ENCODE measurements around the gene KMT2B. TPM values are rescaled to one million over a fixed set of nuclear protein-coding genes. Genes with fewer than 3 reads are reported as not detected.
A peak's percentile ranks its signal among the peaks of the same experiment; 100 is the strongest.

The KMT2B gene
- total RNA-seq, 1 experiment from 2014 or later, result 66.6 TPM

GRCh38 chr19:35739275-35740107 is 21.7 kb downstream of the KMT2B start:
- H3K36me3 Mint-ChIP-seq, result peaks cover 26% of the 10 kb centered on the region
- no peaks in the 10 kb centered on the region for H3K27me3 Mint-ChIP-seq (ENCODE audit: low read depth)
- TF ChIP-seq ZNF532 (CRISPR knock-in tag; IDR thresholded peaks at IDR 0.05; ENCODE audit: borderline replicate concordance) (no peak), JAZF1 (CRISPR knock-in tag; IDR thresholded peaks at IDR 0.05) (no peak), OVOL2 (CRISPR knock-in tag; IDR thresholded peaks at IDR 0.05; ENCODE audit: borderline replicate concordance) (no peak), SMAD3 (CRISPR knock-in tag; IDR thresholded peaks at IDR 0.05; ENCODE audit: borderline replicate concordance) (no peak), STAT6 (CRISPR knock-in tag; conservative IDR thresholded peaks at IDR 0.05; ENCODE audit: low read depth) (no peak), MLX (CRISPR knock-in tag; IDR thresholded peaks at IDR 0.05) (0 out of 2 replicates have a peak, but pooled peaks have one; percentile 27)
- CTCF ChIA-PET, result interaction anchor here (0.7 to 1.6 kb wide), 11 partner anchors 9 to 192 kb away, joined by 3 to 25 read pairs (median 6); partner anchors contain the start of gene LIN37
- no peak for ATAC-seq
- POLR2A ChIA-PET, result interaction anchor here (0.8 to 1.3 kb wide), 8 partner anchors 9 to 269 kb away, joined by 3 to 10 read pairs (median 3); partner anchors contain the start of gene SYNE4
- DNase-seq (ENCODE audit: low spot score), result no peak
- peak overlapping the region; percentile 81 for H3K4me3 Mint-ChIP-seq
- H3K9me3 Mint-ChIP-seq, result no peaks in the 10 kb centered on the region
- H3K4me1 Mint-ChIP-seq, result peaks cover 10% of the 10 kb centered on the region
- H3K27ac Mint-ChIP-seq, result no peak overlapping the region; the same call in 1 of the 2 replicates

- TF ChIP-seq ETV6 (CRISPR knock-in tag; IDR thresholded peaks at IDR 0.05) (0 out of 2 replicates have a peak, but pooled peaks have one; percentile 56), ATF1 (CRISPR knock-in tag; IDR thresholded peaks at IDR 0.05) (no peak), MLX (CRISPR knock-in tag; IDR thresholded peaks at IDR 0.05) (no peak), TCF7 (CRISPR knock-in tag; IDR thresholded peaks at IDR 0.05; ENCODE audit: low read depth) (no peak), NFATC4 (CRISPR knock-in tag; IDR thresholded peaks at IDR 0.05) (no peak), OVOL2 (CRISPR knock-in tag; IDR thresholded peaks at IDR 0.05; ENCODE audit: borderline replicate concordance) (no peak), CTCF (IDR thresholded peaks at IDR 0.05) (no peak), ZNF423 (CRISPR knock-in tag; IDR thresholded peaks at IDR 0.05) (peak; percentile 48), ARID4B (CRISPR knock-in tag; IDR thresholded peaks at IDR 0.05; ENCODE audit: borderline replicate concordance) (0 out of 2 replicates have a peak, but pooled peaks have one; percentile 50), MXD4 (CRISPR knock-in tag; IDR thresholded peaks at IDR 0.05; ENCODE audit: borderline replicate concordance) (no peak), GTF2I (CRISPR knock-in tag; conservative IDR thresholded peaks at IDR 0.05) (no peak)
- Mint-ChIP-seq H3K9me3 (no peaks in the 10 kb centered on the region), H3K4me3 (peak overlapping the region; percentile 81), H3K27ac (no peak overlapping the region), H3K4me1 (peaks cover 11% of the 10 kb centered on the region), H3K36me3 (peaks cover 21% of the 10 kb centered on the region), H3K27me3 (ENCODE audit: low read depth) (no peaks in the 10 kb centered on the region)
- POLR2A ChIA-PET, result interaction anchor here (0.9 to 1.3 kb wide), 12 partner anchors 9 to 268 kb away, joined by 3 to 13 read pairs (median 4); partner anchors contain the start of genes HSPB6, PROSER3 and SYNE4
- CTCF ChIA-PET, result interaction anchor here (0.9 to 1.6 kb wide), 17 partner anchors 8 to 230 kb away, joined by 3 to 25 read pairs (median 5); partner anchors contain the start of gene LIN37
- DNase-seq (ENCODE audit: low spot score), result no peak
- no peak for ATAC-seq
These were observed 22.3 kb downstream of the KMT2B start for GRCh38 chr19:35740108-35740422.
